GM12872 (cell line): ENCODE measurements around the gene RAB11B.

ENCODE experiments used
- CTCF ChIP-seq: IDR thresholded peaks from 3 replicates; pipeline ENCODE4 v1.5.1; 2011; ENCODE audit warnings: low read depth, mild to moderate bottlenecking, low read length, moderate library complexity; ENCODE audit not compliant: insufficient read depth

Gene RAB11B

GRCh38 chr19:8441725-8442544, 51.8 kb downstream of the RAB11B start:
- TF ChIP-seq CTCF = no peak

GRCh38 chr19:8444677-8445487, 54.7 kb downstream of the RAB11B start, which contains the start of gene HNRNPM:
Gene HNRNPM (plus strand): TSS chr19:8444975. CDS start chr19:8444999, 24 bp downstream.
- TF ChIP-seq CTCF = no peak

GRCh38 chr19:8445488-8446001, 55.4 kb downstream of the RAB11B start:
- TF ChIP-seq CTCF = no peak

- TF ChIP-seq CTCF = no peak
These were observed 56.0 kb downstream of the RAB11B start for GRCh38 chr19:8446061-8446709.

GRCh38 chr19:8449830-8450229, 59.7 kb downstream of the RAB11B start:
- TF ChIP-seq CTCF = no peak

- TF ChIP-seq CTCF = no peak
These were observed 61.2 kb downstream of the RAB11B start for GRCh38 chr19:8451377-8451776.

- no peak for TF ChIP-seq CTCF
These were observed 61.7 kb downstream of the RAB11B start for GRCh38 chr19:8451885-8452284.
